Adrenal gland (tissue), 12 donors: ENCODE data around the gene DDX20. TPM values are rescaled to one million over a fixed set of nuclear protein-coding genes. Genes with fewer than 3 reads are reported as not detected.

Source experiments
- DNase-seq, 7 donors: peaks; one replicate each; pipeline ENCODE4 v3.0.0-alpha.2; 2019 to 2020
- H3K27ac ChIP-seq, 5 donors: fragments of 200-600 bp; sonication (generic) in 4 of 5; 1 replicate in 3 of 5; 2 replicates in 2 of 5; pipeline versions ENCODE4 v1.5.1 to v1.8.0; 2016 to 2020; ENCODE audit warnings: mild to moderate bottlenecking in 1 of 5
- H3K27me3 ChIP-seq: fragments of 200-600 bp; 2 replicates; pipeline ENCODE4 v1.8.0; 2021
- H3K36me3 ChIP-seq, 2 donors: fragments of 200-600 bp; replicated peaks in 1 of 2; 1 replicate in 1 of 2; 2 replicates in 1 of 2; pipeline versions ENCODE4 v1.5.1 to v1.8.0; 2018 to 2022
- H3K4me1 ChIP-seq, 2 donors: fragments of 200-600 bp; replicated peaks in 1 of 2; 1 replicate in 1 of 2; 2 replicates in 1 of 2; pipeline versions ENCODE4 v1.5.1 to v1.8.0; 2018 to 2021
- H3K4me3 ChIP-seq, 4 donors: fragments of 200-600 bp; sonication (generic) in 3 of 4; one replicate each; pipeline ENCODE4 v1.5.1; 2016 to 2018
- H3K9me3 ChIP-seq, 3 donors: fragments of 200-600 bp; sonication (generic) in 1 of 3; replicated peaks in 1 of 3; 1 replicate in 2 of 3; 2 replicates in 1 of 3; pipeline versions ENCODE4 v1.5.1 to v1.8.0; 2016 to 2021
- POLR2A ChIP-seq, 2 donors: fragments of 450-650 bp; IDR thresholded peaks; one replicate each; pipeline ENCODE4 v1.6.1; 2017; ENCODE audit warnings: antibody characterized with exemption in 2 of 2, mild to moderate bottlenecking in 2 of 2, moderate library complexity in 1 of 2
- WGBS, 4 donors: extraction: QIAGEN DNeasy Blood & Tissue Kit in 2 of 4; methylation state at CpG; one replicate each; pipeline versions ENCODE4 v1.1.5 to v1.1.7; 2013 to 2017; 5-methylcytosine and 5-hydroxymethylcytosine counted together
- intact Hi-C, 2 donors: fragments of 100-400 bp; cut with DNase I; formaldehyde crosslinking; loops; one replicate each; pipeline versions ENCODE4 v1.14.1 to v1.15.0; 2022 to 2023
- polyA plus RNA-seq, 3 donors: library from polyadenylated mRNA; stranded (reverse); fragments of 200-250 nt in 2 of 3; fragments of 350-450 nt in 1 of 3; fragmentation: Illumina TruSeq in 1 of 3; extraction: RNeasy Lipid Tissue Mini Kit (QIAGEN cat#74804) in 1 of 3; gene quantifications; one replicate each; pipeline ENCODE4 v1.2.3, GENCODE V29; 2013 to 2014
- total RNA-seq, 9 donors: library from RNA; depleted of rRNA in 4 of 9; stranded (reverse); fragments of >200 nt in 4 of 9; fragments of 120-200 nt in 1 of 9; fragmentation: NEBNext Ultra II Directional in 1 of 9; extraction: Animal tissue kit (Norgen Biotek cat#: 25700) in 1 of 9; gene quantifications; one replicate each; pipeline versions ENCODE4 v1.1.0 to v1.2.4, GENCODE V29; 2013 to 2023
- TF ChIP-seq, protein P1 (sequence below), 6 experiments: fragments of 450-650 bp in 4 of 6; fragments of 200-600 bp in 2 of 6; sonication (generic) in 1 of 6; IDR thresholded peaks; 1 replicate in 5 of 6; 2 replicates in 1 of 6; pipeline versions ENCODE4 v1.5.1 to v1.8.0; 2016 to 2021; ENCODE audit warnings: antibody characterized with exemption in 6 of 6, mild to moderate bottlenecking in 2 of 6, moderate library complexity in 1 of 6
- donor health status: healthy with polysubstance abuse.
- donor health status: Bipolar disorder and iron deficiency.
- donor health status: DM: yes; HTN: yes; CAD: no.
- donor health status: DM: no; HTN: no; CAD: no.
- donor health status: DM: no; HTN: no; CAD: no.
- donor health status: DM: yes; HTN: yes; CAD: no.

The DDX20 gene
- total and polyA plus RNA-seq, 12 donors: 6.2 to 19.9 (median 11.6) TPM

DNA sequence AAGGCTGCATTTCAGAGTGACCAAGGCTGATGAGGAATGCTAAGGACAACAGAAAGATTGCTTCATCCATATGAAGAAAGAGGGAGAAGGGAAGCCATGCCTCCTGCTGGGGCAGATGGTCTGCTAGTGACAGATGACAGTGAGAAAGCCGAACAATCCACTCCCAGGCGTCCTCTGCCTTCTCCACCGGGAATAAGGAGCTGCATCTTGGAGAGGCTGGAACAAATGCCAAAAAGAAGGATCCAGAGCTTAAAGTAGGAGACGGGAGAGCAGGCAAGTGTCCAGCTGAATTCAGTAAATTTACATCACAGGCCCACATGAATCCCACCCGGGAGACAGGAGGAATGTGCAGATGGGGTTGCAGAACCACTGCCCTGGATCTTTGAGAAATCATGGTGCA is 33.4 kb downstream of the DDX20 start:
- Histone ChIP-seq H3K4me3 (no peak overlapping the region), H3K9me3 (no peaks in the 10 kb centered on the region), H3K4me1 (no peaks in the 10 kb centered on the region), H3K27ac (no peak overlapping the region), H3K36me3 (no peaks in the 10 kb centered on the region), H3K27me3 (no peaks in the 10 kb centered on the region)
- 65 to 79% (median 75%) methylated on average over 5 of the region's 5 CpGs for WGBS, 4 donors
- intact Hi-C loops: no loop called here
- DNase-seq: no peak
- TF ChIP-seq, protein P1, sequence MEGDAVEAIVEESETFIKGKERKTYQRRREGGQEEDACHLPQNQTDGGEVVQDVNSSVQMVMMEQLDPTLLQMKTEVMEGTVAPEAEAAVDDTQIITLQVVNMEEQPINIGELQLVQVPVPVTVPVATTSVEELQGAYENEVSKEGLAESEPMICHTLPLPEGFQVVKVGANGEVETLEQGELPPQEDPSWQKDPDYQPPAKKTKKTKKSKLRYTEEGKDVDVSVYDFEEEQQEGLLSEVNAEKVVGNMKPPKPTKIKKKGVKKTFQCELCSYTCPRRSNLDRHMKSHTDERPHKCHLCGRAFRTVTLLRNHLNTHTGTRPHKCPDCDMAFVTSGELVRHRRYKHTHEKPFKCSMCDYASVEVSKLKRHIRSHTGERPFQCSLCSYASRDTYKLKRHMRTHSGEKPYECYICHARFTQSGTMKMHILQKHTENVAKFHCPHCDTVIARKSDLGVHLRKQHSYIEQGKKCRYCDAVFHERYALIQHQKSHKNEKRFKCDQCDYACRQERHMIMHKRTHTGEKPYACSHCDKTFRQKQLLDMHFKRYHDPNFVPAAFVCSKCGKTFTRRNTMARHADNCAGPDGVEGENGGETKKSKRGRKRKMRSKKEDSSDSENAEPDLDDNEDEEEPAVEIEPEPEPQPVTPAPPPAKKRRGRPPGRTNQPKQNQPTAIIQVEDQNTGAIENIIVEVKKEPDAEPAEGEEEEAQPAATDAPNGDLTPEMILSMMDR (IDR thresholded peaks at IDR 0.05): no peak
- TF ChIP-seq POLR2A (IDR thresholded peaks at IDR 0.05): no peak

DNA sequence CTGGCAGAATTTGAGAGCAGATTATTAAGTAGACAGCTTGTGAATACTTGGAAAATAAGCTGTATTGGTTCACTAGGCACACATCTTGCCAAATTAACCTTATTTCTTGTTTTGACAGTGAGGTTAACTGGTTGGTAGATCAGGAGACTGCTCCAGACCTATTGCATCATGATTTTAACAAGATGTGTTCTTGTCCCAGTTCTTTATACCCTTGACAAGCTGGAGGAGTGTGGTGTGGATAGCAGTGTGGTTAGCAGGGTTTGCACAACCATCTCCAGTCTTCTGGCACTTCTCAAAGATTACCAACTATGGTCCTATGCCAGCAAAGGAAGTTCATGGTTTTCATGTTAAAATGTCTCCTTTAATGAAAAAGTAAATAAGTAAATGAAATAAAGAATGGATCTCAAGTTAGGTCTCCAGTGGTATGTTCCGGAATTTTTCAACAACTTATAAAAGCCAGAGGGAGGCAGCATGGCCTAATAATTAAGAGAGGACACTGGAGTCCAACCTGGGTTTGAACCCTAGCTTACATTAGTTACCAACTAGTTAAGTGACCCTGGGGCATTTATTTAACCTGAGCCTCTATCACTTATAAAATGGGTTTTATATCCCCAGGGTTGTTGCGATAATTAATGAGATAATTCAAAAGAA is 34.1 kb downstream of the DDX20 start:
- Histone ChIP-seq H3K27ac (no peak overlapping the region), H3K4me3 (no peak overlapping the region), H3K4me1 (no peaks in the 10 kb centered on the region), H3K9me3 (no peaks in the 10 kb centered on the region), H3K27me3 (no peaks in the 10 kb centered on the region), H3K36me3 (no peaks in the 10 kb centered on the region)
- intact Hi-C loops: no loop called here
- TF ChIP-seq, protein P1 (IDR thresholded peaks at IDR 0.05): peak in 2 of 6 experiments; percentile 11 to 17
- no peak for TF ChIP-seq POLR2A (IDR thresholded peaks at IDR 0.05)
- no peak for DNase-seq
- WGBS, 4 donors: 81 to 90% (median 87%) methylated on average over 2 of the region's 2 CpGs

DNA sequence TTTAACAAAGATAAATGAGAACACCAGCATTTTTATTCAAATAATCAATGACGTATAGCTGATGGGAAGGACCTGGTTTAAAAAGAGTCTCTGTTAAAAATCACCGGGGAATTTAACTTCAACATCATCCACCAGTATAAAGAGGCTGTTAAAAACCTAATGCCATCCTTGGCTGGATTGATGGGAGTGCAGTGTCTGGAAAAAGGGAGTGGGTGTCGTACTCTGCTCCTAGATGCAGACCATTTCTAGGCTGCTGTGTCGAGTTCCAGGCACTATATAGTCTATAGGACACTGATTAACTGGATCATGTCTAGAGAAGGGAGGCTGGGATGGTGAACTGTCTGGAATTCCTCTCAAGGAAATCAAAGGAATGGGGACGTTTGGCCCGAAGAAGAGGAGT is 36.1 kb downstream of the DDX20 start:
- no peaks in the 10 kb centered on the region for H3K36me3 ChIP-seq
- intact Hi-C loops: no loop called here
- DNase-seq: no peak
- 78 to 86% (median 80%) methylated on average over 6 of the region's 6 CpGs for WGBS, 4 donors
- TF ChIP-seq, protein P1 (IDR thresholded peaks at IDR 0.05): no peak
- H3K9me3 ChIP-seq: no peaks in the 10 kb centered on the region
- H3K4me3 ChIP-seq: no peak overlapping the region
- no peak overlapping the region for H3K27ac ChIP-seq
- no peaks in the 10 kb centered on the region for H3K4me1 ChIP-seq
- H3K27me3 ChIP-seq: no peaks in the 10 kb centered on the region

DNA sequence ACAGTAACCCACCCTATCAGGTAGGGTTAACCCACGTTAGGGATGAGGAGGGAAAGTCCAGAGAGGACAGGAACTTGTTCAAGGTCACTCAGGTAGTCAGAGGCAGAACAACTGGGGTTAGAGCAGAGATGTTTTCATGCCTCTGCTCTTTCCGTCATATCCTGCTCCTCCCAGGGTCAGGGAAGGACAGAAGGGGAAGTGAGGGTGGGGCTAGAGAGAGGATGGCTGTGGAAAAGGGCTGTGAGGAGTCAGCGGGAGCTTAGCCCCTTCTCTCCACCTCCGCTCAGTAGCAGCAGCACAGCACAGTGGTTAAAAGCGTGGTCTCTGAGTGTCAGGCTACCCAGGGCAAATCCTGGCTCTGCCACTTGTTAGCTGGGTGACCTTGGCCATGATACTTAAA is 36.5 kb downstream of the DDX20 start:
- DNase-seq: peak in 1 of 7 donors; percentile 2
- no peaks in the 10 kb centered on the region for H3K4me1 ChIP-seq
- H3K27ac ChIP-seq: no peak overlapping the region
- 33 to 50% (median 39%) methylated on average over 4 to 5 of the region's 5 CpGs for WGBS, 4 donors
- intact Hi-C loops: no loop called here
- no peaks in the 10 kb centered on the region for H3K27me3 ChIP-seq
- H3K36me3 ChIP-seq: no peaks in the 10 kb centered on the region
- H3K4me3 ChIP-seq: no peak overlapping the region
- no peak for TF ChIP-seq POLR2A (IDR thresholded peaks at IDR 0.05)
- TF ChIP-seq, protein P1 (IDR thresholded peaks at IDR 0.05): no peak
- no peaks in the 10 kb centered on the region for H3K9me3 ChIP-seq
